ENCODE results near the gene NEU4. TPM values are rescaled to one million over a fixed set of nuclear protein-coding genes. Genes with fewer than 3 reads are reported as not detected.
"Not testable (repeated sequence)": the region's sequence is repeated elsewhere in the genome, so short reads cannot be mapped to it uniquely, and the experiment has no call there.

The NEU4 gene
- total RNA-seq, 1 donor from 2014 or later: 0.42 TPM

GRCh38 chr2:241776336-241777169, 32.4 kb upstream of the NEU4 start, which contains the start of gene GAL3ST2:
GAL3ST2 (plus strand) TSS chr2:241776822; CDS start chr2:241776956, 134 bp downstream.
- H3K27ac Mint-ChIP-seq (ENCODE audit: unreplicated experiment): no peak within 1 kb of the TSS
- H3K36me3 Mint-ChIP-seq (ENCODE audit: low read depth): peaks cover 2% of the 10 kb centered on the region
- peaks cover 3% of the 10 kb centered on the region for H3K9me3 Mint-ChIP-seq (ENCODE audit: low read depth)
- no peak within 1 kb of the TSS for H3K4me3 Mint-ChIP-seq (ENCODE audit: unreplicated experiment)
- peaks cover 7% of the 10 kb centered on the region for H3K4me1 Mint-ChIP-seq (ENCODE audit: low read depth)
- TF ChIP-seq CTCF (IDR thresholded peaks at IDR 0.05): no peak
- H3K27me3 Mint-ChIP-seq (ENCODE audit: low read depth): no peaks in the 10 kb centered on the region
- peak; percentile 84 for DNase-seq (ENCODE audit: low spot score)

GRCh38 chr2:241777170-241777685, 31.8 kb upstream of the NEU4 start:
- H3K27ac Mint-ChIP-seq (ENCODE audit: unreplicated experiment): no peak overlapping the region
- peaks cover 2% of the 10 kb centered on the region for H3K36me3 Mint-ChIP-seq (ENCODE audit: low read depth)
- no peak overlapping the region for H3K4me3 Mint-ChIP-seq (ENCODE audit: unreplicated experiment)
- DNase-seq (ENCODE audit: low spot score): peak; percentile 82
- H3K9me3 Mint-ChIP-seq (ENCODE audit: low read depth): peaks cover 3% of the 10 kb centered on the region
- peaks cover 7% of the 10 kb centered on the region for H3K4me1 Mint-ChIP-seq (ENCODE audit: low read depth)
- no peak for TF ChIP-seq CTCF (IDR thresholded peaks at IDR 0.05)
- no peaks in the 10 kb centered on the region for H3K27me3 Mint-ChIP-seq (ENCODE audit: low read depth)

GRCh38 chr2:241777686-241778627, 31.0 kb upstream of the NEU4 start:
- no peaks in the 10 kb centered on the region for H3K27me3 Mint-ChIP-seq (ENCODE audit: low read depth)
- peak; percentile 72 for DNase-seq (ENCODE audit: low spot score)
- H3K4me1 Mint-ChIP-seq (ENCODE audit: low read depth): peaks cover 7% of the 10 kb centered on the region

GRCh38 chr2:241780939-241781569, 27.9 kb upstream of the NEU4 start:
- no peak for DNase-seq (ENCODE audit: low spot score)
- no peaks in the 10 kb centered on the region for H3K4me1 Mint-ChIP-seq (ENCODE audit: low read depth)
- H3K9me3 Mint-ChIP-seq (ENCODE audit: low read depth): peaks cover 3% of the 10 kb centered on the region
- no peak overlapping the region for H3K27ac Mint-ChIP-seq (ENCODE audit: unreplicated experiment)
- no peak for TF ChIP-seq CTCF (IDR thresholded peaks at IDR 0.05)
- peaks cover 2% of the 10 kb centered on the region for H3K36me3 Mint-ChIP-seq (ENCODE audit: low read depth)
- H3K4me3 Mint-ChIP-seq (ENCODE audit: unreplicated experiment): no peak overlapping the region
- H3K27me3 Mint-ChIP-seq (ENCODE audit: low read depth): peaks cover 2% of the 10 kb centered on the region

More at GRCh38 chr2:241777686-241778627, 31.0 kb upstream of the NEU4 start:
- Mint-ChIP-seq H3K4me3 (ENCODE audit: unreplicated experiment) (no peak overlapping the region), H3K27ac (ENCODE audit: unreplicated experiment) (no peak overlapping the region), H3K9me3 (ENCODE audit: low read depth) (peaks cover 3% of the 10 kb centered on the region), H3K36me3 (ENCODE audit: low read depth) (peaks cover 2% of the 10 kb centered on the region)
- no peak for TF ChIP-seq CTCF (IDR thresholded peaks at IDR 0.05)

GRCh38 chr2:241782053-241782452, 26.9 kb upstream of the NEU4 start:
- DNase-seq (ENCODE audit: low spot score); H3K27me3 Mint-ChIP-seq (ENCODE audit: low read depth); H3K4me1 Mint-ChIP-seq (ENCODE audit: low read depth); H3K36me3 Mint-ChIP-seq (ENCODE audit: low read depth); H3K27ac Mint-ChIP-seq (ENCODE audit: unreplicated experiment); H3K9me3 Mint-ChIP-seq (ENCODE audit: low read depth); H3K4me3 Mint-ChIP-seq (ENCODE audit: unreplicated experiment): not testable (repeated sequence)
